Skeletal muscle cell (primary cell): ENCODE measurements around the gene ZYG11B.
A peak's percentile ranks its signal among the peaks of the same experiment; 100 is the strongest.
"Not testable (repeated sequence)": the region's sequence is repeated elsewhere in the genome, so short reads cannot be mapped to it uniquely, and the experiment has no call there.

Source experiments
- DNase-seq: peaks from one replicate; pipeline ENCODE4 v3.0.0-alpha.2; 2010; ENCODE audit warnings: low read depth
- H3K4me3 ChIP-seq: 2 replicates; pipeline ENCODE4 v1.5.1; 2011; ENCODE audit warnings: low read depth, mild to moderate bottlenecking, control low read depth, low read length, moderate library complexity

ZYG11B gene

DNA sequence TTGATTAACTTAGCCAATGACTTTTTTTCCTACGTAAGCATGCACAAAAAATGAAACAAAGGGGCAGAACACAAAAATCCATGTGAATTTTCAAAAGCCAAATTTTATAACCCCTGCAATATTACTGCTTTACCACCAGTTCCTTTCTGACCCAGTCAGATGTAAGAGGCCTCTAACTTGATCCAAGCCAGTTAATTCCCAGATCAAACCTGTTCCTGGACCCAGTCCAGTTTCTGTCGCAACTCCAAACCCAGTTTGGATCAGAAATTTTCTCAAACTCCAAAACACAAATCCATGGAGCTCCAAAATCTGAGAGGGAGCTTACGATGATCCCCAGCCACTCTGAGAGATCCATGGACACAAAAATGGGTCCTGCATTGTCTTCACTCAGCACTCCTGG is 108.5 kb downstream of the ZYG11B start:
- no peak overlapping the region for H3K4me3 ChIP-seq
- DNase-seq: no peak

DNA sequence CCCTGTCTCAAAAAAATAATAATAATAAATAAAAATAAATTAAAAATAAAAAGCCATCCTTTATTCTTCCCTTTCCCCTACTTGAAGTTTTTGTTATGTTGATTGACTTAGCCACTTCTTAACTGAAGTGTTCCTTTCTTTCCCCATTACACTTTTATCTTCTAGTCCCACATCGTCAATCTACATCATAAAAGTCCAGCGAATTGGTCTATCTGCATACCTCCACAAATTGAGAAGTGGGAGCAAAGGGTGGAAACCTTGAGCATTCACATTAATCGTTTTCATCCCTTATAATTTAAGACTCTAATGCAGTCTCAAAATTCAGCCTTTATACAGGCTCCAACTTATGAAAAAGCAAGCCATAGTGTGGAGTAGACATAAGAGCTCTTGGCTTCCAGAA is 109.8 kb downstream of the ZYG11B start:
- no peak for DNase-seq

DNA sequence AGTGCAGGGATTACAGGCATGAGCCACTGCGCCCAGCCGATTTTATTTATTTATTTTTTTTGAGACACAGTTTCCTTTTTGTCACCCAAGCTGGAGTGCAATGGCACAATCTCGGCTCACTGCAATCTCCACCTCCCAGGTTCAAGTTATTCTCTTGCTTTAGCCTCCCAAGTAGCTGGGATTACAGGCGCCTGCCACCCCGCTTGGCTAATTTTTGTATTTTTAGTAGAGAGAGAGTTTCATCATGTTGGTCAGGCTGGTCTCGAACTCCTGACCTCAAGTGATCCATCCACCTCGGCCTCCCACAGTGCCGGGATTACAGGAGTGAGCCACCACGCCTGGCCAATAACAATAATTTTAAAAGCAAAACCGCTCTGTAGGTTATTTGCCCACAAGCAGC is 112.9 kb downstream of the ZYG11B start:
- not testable (repeated sequence) for DNase-seq, H3K4me3 ChIP-seq

More for the DNA sequence above, 109.8 kb downstream of the ZYG11B start:
- H3K4me3 ChIP-seq: no peak overlapping the region

DNA sequence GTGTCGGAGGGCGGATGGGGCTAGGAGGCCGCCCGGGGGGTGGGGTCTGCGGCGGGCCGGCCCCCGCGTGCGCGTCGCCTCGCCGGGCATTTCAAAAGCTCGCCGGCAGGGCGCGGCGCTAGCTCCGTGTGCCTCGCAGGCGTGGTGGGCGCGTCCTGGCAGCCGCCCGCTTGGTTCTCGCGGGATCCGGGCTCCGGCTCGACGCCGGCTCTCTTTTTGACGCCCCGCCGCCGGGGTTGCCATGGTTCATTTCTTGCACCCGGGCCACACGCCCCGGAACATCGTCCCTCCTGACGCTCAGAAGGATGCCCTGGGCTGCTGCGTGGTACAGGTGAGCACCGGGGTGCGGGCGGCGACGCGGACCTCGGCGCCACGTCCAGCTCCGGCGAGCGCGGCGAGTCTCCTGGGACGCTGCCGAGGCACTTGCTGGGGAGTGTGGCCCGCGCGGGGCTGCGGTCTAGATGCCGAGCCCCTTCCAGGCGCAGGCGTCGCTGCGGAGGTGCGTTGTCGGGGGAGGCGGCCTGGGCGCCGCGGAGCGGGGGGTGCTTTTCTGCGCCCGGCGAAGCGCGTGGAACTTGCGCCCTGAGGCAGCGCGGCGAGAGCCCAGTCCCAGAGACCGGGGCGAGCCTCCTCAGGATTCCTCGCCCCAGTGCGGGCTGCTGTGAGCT is 116.5 kb downstream of the ZYG11B start, which contains the start of gene ZYG11A:
ZYG11A (plus strand) TSS at position 118 of the 668 bp plus-strand sequence; CDS start at position 242, 124 bp downstream.
- DNase-seq: no peak
- peak within 1 kb of the TSS; percentile 49 for H3K4me3 ChIP-seq

DNA sequence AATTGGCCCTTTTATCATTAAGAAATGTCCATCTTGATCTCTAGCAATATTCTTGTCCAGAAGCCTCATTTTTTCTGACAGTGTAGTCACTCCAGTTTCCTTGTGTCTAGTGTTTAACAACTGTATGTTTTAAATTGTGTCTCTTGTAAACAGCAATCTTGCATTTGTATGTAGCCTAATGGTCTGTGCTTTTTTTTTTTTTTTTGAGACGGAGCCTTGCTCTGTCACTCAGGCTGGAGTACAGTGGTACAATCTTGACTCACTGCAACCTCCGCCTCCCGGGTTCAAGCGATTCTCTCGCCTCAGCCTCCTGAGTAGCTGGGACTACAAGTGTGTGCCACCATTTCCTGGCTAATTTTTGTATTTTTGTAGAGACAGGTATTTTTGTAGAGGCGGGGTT is 118.9 kb downstream of the ZYG11B start:
- not testable (repeated sequence) for H3K4me3 ChIP-seq, DNase-seq

DNA sequence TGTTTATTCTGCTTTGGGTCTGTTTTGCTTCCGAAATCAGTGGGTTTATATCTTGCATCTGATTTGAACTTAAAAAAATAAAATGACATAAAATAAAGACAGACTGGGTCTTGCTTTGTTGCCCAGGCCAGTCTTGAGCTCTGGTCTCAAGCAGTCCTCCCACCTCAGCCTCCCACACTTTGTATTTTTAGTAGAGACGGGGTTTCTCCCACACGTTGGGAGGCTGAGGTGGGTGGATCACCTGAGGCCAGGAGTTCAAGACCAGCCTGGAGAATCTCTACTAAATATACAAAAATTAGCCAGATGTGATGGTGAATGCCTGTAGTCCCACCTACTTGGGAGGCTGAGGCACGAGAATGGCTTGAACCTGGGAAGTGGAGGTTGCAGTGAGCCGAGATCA is 122.2 kb downstream of the ZYG11B start:
- H3K4me3 ChIP-seq: no peak overlapping the region
- no peak for DNase-seq

DNA sequence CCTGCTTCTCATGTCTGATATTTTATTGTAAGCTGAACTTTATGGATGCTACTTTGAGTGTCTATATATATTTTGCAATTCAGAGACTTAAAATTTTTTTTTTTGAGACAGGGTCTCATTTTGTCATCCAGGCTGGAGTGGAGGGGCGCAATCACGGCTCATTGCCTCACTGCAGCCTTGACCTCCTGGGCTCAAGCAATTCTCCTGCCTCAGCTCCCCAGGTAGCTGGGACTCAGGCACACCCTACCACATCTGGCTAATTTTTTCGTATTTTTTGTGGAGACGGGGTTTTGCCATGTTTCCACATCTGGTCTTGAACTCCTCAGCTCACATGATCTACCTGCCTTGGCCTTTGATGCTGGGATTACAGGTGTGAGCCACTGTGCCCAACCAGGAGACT is 124.7 kb downstream of the ZYG11B start:
- DNase-seq: no peak
- H3K4me3 ChIP-seq: no peak overlapping the region

DNA sequence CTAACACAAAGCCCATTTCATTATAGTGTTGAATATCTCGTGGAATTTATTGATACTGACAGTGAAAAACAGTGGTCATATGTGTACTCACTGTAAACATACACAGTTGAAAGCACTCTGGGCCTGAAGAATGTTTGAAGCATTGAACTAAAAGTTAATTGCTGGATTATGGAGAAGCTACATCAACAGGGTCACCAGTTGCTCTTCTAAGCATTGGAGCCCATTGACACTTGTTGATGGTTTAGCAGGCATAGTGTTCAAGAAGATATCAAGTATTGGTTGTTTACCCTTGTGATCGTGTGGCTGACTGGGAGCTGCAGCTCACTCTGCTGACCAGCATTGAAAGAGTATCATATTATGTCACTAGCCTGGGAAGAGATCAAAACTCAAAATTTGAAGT is 126.6 kb downstream of the ZYG11B start:
- no peak for DNase-seq

DNA sequence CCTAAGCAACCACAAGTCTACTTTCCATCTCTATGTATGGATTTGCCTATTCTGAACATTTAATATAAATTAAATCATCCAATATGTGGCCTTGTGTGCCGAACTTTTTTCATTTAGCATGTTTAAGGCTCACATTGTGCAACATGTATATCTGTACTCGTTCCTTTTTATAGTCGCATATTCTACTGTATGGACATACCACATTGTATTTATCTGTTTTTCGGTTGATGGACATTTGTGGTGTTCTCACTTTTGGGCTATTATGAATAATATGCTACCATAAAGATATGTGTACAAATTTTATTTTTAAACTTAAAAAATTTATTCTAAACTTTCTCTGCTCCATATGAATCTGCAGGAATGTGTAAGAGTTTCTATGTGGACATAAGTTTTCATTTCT is 129.3 kb downstream of the ZYG11B start:
- DNase-seq: no peak
- H3K4me3 ChIP-seq: no peak overlapping the region

More for the DNA sequence above, 126.6 kb downstream of the ZYG11B start:
- H3K4me3 ChIP-seq: no peak overlapping the region

DNA sequence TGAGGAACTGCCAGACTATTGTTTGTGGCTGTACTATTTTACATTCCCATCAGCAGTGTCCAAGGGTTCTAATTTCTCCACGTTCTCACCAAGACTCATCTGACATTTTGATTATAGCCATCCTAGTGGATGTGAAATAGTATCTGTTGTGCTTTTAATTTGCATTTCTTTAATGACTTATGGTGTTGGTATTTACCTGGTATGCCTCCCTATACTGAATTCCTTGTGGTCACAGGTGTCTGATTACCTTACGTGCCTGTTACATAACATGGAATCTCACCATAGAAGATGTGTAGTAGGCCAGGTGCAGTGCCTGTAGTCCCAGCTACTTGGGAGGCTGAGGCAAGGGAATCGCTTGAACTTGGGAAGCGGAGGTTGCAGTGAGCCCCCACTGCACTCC is 129.8 kb downstream of the ZYG11B start:
- DNase-seq: no peak
- H3K4me3 ChIP-seq: no peak overlapping the region

DNA sequence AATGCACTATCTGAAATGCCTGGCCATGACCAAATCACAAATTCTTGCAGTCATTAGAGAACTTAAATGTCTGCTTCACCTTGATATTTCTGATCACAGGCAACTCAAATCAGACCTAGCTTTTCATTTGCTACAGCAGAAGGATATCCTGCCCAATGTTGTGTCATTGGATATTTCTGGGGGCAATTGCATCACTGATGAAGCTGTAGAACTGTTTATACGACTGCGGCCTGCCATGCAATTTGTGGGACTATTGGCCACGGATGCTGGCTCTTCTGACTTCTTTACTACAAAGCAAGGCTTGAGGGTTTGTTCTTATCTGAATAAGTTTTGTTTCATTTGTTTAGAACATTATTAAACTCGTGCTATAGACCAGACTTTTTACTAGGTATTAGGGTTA is 131.2 kb downstream of the ZYG11B start:
- no peak for DNase-seq
- no peak overlapping the region for H3K4me3 ChIP-seq

DNA sequence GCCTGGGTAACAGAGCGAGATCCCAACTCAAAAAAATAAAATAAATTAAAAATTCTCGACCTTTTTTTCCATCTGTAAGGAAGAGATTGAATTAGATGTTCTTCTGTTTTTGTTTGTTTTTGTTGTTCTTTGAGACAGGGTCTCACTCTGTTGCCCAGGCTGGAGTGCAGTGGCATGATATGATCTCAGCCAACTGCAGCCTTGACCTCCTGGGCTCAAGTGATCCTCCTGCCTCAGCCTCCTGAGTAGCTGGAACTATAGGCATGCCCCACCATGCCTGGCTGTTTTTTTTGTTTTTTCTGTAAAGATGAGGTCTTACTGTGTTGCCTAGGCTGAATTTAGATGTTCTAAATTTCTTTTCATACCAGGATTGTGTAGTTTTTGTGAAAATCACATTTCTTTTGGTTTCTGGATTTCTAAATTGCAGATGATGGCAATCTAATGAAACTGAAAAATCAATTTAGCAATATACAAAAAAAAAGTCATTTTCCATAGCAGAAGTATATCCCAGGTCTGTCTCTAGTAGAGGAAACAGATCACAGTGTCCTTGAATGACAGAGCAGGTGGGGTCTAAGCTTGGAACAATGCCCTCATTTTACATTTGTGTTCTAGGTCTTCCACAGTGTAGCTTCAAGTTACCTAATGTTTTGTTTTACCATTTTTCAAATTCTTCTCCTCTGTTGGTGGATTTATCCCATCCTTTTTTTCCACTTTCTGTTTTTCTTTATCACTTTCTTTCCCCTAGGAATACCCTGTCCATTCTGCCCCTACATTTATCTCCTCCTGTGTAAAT is 136.6 kb downstream of the ZYG11B start:
- DNase-seq: no peak
- no peak overlapping the region for H3K4me3 ChIP-seq

DNA sequence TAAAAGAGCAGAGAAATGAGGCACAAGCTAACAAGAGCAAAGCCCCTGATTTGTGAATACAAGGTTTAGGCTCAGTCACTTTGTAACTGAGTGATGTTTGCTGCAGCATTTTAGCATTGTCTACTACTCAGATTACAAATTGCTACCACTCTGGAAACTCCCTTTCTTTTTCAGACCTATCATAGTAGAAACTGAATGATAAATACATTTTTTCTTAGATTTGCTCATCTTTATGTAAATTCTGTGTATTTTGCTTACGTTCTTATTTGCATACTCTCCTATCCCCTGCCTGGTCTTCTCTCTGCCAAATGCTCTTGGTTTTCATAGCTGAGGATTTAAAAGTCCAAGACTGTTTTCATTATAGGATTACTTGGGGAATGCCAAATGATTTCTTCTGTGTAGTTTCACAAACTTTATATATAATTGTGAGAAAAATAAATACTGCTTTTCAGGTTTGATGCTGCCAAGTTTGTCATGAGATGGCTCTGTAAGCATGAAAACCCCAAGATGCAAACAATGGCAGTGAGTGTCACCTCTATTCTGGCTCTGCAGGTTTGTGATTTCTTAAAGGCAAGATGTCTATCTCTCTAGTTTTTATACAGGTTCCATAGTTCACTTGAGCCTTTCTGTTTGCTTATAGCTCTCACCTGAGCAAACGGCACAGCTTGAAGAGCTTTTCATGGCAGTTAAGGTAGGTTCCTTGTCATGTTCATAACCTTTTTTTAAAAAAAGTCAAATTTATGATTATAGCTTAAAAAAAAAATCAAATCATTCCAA is 141.0 kb downstream of the ZYG11B start:
- DNase-seq: no peak
- H3K4me3 ChIP-seq: no peak overlapping the region

DNA sequence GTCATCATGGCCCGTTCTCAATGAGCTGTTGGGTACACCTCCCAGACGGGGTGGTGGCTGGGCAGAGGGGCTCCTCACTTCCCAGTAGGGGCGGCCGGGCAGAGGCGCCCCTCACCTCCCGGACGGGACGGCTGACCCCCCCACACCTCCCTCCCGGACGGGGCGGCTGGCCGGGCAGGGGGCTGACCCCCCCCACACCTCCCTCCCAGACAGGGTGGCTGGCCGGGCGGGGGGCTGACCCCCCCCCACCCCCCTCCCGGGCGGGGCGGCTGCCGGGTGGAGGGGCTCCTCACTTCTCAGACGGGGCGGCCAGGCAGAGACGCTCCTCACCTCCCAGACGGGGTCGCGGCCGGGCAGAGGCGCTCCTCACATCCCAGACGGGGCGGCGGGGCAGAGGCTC is 143.5 kb downstream of the ZYG11B start:
- not testable (repeated sequence) for DNase-seq, H3K4me3 ChIP-seq

DNA sequence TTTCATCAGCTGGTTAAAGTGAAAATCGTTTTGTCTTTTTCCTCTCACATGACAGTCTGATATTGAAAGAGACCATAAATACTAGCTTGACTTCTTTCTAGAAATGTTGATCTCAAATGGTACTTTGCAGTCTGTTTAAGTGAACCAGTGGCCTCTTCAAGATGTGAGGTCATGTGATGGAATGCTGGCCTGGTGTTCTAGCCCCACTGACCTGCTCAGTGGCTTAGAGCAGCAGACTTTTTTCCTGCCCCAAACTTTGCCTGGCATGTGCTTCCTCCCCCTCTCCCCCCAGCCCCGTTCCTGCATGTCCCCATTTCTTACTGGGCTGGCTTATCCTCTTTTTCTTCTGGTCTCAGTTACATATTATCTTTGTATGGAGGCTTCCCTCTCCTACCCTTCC is 150.6 kb downstream of the ZYG11B start:
- H3K4me3 ChIP-seq: no peak overlapping the region
- no peak for DNase-seq
